HG03442 (cell line): ENCODE data around the gene KCTD17.

ENCODE experiments used
- ATAC-seq: cut with Tn5 transposase; IDR thresholded peaks from one replicate; pipeline ENCODE4 v1.9.1; 2021; ENCODE audit warnings: mild to moderate bottlenecking, moderate library complexity; ENCODE audit not compliant: unreplicated experiment

KCTD17 gene

DNA sequence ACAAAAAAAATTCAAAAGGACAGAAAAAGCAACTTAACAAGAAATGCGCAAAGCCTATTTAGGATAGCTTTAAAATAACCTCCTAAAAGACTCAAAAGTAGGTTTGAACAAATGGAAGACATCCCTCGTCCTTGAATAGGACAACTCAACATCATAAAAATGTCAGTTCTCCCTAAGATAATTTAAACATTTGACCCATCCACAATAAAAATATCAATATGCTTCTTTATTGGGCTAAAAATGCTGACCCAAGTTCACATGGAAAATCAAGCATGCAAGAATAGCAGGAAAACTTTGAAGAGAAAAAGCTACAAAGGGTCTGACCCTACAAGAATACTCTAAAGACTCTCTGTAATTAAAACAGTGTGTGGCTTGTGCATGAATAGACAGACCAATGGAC lies 12.1 kb upstream of the KCTD17 start:
- no peak for ATAC-seq

DNA sequence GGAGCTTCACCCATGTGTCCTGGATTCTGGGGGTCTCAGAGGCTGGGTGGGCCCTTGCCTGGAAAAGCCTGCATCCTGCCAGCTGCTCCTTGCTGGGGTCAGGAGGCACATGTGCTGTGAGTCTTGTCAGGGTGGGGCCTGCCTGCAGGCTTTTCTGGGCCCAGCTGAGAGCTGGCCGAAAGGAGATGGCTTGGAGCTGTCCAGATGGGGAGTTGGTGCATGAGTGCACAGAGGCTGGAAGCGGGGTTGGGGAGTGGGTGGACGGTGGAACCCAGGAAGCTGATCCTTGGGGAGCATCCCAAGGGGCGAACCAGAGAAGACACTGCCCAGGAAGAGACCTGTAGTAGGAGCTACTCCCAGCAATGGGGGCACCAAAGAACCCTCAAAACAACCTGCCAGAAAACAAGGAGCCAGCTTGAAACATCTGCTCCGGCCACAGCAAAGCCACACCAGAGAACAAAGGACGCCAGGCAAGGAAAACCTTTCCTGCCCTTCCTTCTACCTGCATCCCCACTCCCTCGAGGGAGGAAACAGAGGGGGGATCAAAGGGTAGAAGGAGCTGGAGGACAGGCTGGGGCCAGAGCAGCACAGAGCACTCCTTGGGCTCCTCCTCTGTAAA lies 8.2 kb upstream of the KCTD17 start:
- ATAC-seq: no peak

DNA sequence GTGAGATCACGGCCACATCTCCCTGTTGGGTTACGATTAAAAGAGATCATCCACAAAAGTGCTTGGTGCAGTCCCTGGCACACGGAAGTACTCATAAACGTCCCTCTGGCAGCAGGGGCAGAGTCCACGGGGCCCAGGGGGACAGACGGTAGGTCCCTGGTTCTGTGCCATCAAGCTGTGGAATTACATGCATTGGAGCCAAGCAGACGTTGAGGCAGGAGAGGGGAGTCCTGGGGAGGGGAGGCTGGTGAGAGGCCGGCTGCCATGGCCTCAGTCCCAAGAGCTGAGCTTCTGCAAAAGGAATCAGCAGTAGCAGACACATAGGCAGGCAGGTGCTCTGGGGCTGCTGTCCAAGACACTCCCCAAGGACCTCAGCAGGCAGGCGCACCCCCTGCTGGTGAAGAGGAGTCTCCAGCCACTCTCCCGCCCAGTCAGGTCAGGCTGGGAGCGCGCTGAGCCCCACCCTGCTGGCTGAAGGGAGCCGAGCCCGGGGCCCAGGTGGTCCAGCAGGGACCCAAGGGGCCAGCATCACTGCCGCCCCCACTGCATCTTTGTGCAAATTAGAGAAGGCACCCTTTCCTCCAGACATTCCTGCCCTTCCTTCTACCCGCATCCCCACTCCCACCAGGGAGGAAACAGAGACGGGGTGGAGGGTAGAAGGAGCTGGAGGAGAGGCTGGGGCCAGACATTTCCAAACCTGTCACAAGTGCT lies 7.6 kb upstream of the KCTD17 start:
- no peak for ATAC-seq

DNA sequence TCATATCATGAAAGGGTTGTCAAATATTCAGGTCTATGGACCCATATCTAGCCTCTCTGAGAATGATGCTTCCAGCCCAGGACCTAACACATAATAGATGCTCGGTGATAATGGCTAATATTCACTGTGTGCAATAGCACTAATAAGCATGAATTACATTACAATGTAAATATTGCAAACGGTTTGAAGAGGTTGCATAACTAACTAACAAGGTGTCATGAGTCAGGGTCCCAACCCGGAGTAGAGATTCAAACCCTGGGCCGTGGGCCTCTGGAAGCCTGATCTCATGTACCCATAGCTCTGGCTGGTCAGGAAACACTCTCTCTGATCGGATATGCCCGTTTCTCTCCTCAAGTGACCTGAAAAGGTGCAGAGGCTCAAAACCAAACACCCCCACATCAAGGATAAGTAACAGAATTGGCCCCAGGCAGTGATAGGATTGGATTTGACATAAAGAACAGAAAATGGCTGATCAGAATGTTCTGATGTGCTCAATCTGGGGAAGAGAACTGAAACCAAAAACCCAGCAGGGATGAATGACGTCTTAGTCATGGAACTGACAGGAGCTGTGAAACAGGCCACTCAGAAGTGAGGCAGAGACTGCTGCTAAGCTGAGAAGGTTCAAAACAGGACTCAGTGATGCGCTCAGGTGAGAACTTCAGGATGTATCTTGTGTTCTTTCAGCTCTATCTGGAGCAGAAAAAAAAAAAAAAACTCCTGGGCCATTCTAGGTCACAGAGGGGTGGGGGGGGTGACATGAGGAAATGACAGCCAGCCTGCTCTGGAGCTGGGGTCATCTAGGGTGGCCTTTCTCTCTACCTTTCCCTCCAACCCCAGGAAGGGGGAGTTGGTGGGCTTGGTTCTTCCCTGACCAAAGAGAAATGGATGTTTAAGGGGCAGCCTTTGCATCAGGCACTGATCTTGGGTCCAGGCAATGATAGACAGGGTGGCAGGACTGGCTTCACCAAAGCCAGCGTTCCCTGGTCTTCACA lies 6.6 kb upstream of the KCTD17 start:
- no peak for ATAC-seq

DNA sequence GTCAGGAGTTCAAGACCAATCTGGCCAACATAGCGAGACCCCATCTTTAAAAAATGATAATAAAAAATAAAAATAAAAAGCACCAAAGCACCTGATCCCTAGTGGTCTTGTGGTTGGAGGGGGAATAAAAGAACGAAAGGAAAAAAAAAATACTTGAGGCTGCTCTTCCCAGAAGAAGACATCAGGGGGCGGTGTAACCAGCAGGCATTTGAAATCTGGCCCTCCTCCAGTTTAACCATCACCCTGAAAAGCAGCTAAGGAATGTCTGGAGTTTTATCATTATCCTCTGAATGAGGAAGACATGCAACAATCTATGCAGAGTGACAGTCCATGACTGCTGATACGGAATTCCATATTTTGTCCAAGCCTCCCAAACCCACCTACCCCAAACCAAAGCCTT lies 5.6 kb upstream of the KCTD17 start:
- no peak for ATAC-seq

DNA sequence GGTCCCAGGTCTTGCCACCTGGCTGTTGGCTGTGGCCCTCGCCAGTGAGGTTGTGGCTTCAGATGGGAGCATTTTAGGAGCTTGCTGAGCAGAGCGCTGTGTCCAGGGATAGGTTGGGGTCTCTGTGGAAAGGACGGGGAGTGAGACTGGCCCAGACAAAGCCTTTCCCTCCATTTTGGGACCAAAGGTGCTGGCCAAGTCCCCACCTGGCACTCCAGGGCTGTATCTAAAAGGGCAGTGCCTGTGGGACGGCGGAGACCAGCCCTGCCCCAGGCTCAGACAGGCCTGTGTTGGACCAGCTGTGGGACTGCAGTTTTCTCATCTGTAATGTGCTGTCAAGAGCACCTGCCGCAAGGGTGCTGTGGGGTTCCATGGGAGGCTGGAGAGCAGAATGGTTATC lies 5.0 kb upstream of the KCTD17 start:
- ATAC-seq: no peak

DNA sequence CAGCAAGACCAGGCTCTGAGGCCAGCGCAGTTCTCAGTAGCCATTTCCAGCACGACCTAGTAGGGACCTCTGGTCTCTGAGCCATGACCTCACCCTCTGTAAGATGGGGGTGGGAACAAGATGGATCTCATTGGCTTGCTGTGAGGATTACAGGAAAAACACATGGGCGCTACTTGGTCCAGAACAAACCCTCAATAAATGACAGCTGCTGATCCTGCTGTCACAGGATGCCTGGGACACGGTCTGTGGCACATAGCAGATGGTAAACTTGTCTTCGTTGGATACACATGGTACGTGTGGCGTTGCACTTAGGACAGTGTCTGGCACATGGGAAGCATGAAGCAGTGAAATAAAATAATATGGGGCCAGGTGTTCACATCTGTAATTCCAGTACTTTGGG lies 4.5 kb upstream of the KCTD17 start:
- no peak for ATAC-seq

DNA sequence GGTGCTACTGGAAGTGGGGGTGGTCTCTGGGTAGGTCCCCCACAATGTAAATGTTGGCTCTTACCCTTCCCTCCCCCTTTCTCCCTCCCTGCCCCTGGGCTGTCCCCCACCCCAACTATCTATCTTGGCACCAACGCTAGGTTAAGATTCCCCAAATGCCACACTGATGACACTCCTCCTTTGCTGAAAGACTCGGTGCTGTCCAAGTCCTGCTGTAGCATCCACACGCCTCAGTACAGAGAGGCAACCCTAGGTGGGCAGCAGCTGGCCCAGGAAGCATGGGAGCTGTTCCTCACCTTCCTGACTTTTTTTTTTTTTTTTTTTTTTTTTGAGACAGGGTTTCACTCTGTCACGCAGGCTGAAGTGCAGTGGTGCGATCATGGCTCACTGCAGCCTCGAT lies 3.4 kb upstream of the KCTD17 start:
- no peak for ATAC-seq

DNA sequence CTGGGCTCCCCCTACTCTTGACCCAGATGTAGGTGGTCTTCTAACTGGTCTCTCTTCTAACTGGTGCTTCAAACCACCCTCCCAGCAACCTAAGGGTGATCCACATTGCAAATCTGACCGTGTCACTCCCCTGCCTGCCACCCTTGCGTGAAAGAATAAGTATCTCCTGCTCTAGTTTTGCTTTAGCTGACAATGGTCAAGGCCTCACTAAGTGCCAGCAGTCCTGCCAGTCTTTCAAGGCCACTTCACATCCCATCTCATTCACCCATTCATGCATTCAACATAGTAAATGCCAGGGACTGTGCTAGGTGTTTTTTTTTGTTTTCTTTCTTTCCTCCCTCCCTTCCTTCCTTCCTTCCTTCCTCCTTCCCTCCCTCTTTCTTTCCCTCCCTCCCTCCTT lies 2.3 kb upstream of the KCTD17 start:
- ATAC-seq: no peak

DNA sequence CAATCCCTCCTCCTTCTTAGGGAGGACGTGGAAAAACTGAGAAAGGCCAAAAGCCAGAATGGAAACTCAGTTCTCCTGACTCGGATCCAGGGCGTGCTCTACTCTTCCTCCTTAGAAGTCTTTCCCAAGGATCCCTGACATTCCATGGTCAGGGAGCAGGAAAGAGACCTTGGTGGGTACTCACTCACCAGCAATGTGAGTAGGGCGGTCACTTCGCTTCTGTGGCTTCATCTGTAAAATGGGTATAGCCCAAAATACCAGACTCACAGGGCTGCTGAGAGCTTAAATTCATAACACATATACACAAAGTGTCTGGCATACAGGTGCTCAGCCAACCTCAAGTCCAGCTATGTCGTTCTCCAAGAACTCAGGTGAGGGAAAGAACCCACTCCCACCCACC lies 629 bp upstream of the KCTD17 start:
- no peak for ATAC-seq

DNA sequence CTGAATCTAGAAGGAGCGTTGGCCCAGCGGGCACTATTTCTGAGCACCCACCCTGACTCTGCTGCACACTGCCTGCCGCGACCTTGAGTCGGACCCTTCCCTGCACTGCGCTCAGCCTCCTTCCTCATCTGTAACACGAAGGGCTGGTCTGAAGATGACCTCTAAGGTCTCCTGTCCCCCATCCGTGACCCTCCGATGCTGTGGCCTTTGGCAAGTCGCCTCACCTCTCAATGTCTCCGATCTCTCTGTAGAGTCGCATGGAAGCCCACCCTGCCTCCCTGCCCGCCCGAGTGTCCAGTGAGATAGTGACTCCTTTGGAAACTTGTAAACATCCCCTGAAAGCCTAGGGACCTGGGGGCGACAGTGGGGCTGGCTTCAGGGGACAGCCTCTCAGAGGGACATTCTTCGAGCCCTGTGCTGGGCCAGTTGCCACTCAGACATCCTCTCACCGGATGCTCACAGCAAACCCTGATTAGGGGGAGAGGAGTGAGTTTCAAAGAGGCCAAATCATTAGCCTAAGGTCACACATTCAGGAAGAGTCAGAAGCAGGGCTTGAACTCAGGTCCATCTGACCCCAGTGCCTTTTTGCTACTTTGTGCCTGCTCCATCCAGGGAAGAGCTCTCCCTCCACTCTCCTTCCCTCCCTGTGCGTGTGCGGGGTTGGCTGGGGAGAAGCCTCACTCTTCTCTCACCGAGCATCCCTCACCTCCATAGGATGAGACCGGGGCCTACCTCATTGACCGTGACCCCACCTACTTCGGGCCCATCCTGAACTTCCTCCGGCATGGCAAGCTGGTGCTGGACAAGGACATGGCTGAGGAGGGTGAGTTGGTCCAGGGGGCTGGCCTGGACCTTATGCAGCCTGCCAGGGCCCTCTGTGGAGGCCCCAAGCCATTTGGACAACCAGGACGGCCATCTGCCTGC lies 1.1 kb downstream of the KCTD17 start:
- no peak for ATAC-seq

DNA sequence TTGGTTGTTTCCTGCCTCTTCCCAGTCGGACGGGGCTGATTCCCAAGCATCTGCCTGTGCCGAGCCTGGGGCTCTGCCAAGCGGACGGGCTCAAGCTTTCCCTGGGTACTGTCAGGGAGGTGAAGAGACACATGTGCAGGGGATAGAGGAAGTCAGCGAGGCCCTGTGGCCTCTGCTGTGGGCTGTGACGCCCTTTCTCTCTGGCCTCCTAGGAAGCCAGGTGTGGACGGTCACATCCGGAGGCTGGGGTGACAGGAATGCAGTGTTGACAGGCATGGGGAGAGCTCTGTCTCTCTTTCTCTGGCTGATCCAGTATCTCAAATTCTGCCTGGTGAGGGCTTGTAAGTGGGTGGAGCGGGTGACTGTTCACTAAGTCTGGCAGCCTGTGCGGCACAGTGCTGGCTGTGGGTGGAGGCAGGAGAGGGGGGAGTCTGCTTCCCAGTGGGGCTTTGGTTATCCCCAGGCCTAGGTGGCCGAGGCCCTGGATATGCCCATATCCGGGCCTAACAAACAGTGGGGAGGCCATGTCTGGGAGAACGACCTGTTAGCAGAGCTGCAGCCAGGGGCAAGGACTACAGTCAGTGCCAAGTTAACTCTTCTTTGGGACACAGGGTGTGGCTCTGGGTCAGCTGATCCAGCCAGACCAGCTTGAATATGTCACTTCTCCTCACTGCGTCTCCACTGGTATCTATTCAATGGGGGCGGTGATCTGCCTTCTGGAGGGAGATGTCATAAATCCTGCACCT lies 1.9 kb downstream of the KCTD17 start:
- ATAC-seq: no peak

DNA sequence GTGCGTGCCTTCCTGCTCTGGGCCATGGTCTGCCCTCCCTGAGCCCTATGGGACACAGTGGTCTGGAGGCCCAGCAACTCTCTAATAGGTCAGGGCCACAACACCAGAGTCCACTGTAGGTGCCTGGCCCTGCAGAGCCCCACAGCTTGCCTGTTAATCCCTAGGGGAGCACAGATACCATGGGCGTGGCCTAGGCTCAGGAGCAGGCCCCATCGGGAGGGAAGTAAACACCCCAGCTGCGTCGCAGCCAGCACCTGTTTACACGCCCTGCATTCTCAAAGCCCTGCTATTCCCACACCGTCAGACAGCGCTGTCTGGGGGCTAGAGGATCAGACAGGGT lies 2.5 kb downstream of the KCTD17 start:
- no peak for ATAC-seq

DNA sequence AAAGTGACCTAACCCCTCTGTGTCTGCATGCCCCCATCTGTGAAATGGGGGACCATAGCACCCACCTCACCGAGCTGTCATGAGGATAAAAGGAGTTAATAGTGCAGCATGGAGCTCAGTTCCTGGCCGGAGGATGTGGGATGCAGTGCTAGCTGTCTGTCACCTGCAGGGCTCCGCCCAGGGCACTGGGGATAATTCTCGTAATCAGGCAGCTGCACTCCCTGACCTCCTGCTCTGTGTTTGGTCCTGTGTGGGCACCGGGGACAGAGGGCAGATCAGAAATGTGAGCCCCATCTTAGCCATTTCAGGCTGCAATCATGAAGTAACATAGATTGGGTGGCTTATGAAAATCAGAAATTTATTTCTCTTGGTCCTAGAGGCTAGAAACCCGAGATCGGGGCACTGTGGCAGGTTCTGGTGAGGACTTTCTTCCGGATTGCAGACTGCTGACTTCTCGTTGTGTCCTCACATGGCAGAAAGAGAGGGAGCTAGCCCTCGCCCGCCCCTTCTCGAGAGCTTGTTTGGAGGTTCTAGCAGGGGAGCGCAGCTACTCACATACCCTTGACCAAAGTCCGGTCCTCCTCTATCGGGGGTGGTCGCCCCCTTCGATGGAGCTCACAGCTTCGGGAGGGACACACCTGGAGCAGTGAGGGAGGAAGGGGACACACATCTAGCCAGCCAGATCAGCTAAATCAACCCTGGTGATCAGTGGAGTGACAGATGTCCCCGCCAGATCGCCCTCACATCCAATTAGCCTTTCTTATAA lies 3.2 kb downstream of the KCTD17 start:
- no peak for ATAC-seq

DNA sequence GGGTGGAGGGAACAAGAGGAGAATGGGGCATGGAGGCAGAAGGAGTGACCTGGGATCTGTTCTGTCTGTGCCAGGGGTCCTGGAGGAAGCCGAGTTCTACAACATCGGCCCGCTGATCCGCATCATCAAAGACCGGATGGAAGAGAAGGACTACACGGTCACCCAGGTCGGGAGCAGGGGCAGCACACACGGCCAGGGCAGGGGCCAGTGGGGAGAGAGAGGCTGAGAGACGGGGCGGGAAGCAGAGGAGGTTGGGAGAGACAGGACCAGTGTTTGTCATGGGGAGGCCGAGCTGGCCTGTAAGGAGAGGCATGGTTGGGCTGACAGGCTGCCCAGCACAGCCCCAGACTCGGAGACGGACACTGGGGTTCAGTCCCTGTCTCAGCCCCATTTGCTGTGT lies 4.7 kb downstream of the KCTD17 start:
- no peak for ATAC-seq

DNA sequence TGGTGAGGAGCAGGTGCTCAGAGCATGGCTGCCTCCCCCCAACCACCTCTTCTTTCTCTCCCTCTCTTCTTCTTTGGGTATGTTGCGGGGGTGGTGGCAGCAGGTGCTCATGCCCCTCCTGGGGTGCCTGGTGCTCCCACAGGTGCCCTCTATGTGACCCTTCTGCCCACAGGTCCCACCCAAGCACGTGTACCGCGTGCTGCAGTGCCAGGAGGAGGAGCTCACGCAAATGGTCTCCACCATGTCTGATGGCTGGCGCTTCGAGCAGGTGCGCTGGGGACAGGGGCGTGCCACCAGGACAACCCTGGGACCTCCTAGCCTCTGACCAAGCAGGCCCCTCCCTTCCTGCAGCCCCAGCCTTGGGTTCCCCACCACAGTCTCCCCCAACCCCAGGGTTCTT lies 5.7 kb downstream of the KCTD17 start:
- no peak for ATAC-seq

DNA sequence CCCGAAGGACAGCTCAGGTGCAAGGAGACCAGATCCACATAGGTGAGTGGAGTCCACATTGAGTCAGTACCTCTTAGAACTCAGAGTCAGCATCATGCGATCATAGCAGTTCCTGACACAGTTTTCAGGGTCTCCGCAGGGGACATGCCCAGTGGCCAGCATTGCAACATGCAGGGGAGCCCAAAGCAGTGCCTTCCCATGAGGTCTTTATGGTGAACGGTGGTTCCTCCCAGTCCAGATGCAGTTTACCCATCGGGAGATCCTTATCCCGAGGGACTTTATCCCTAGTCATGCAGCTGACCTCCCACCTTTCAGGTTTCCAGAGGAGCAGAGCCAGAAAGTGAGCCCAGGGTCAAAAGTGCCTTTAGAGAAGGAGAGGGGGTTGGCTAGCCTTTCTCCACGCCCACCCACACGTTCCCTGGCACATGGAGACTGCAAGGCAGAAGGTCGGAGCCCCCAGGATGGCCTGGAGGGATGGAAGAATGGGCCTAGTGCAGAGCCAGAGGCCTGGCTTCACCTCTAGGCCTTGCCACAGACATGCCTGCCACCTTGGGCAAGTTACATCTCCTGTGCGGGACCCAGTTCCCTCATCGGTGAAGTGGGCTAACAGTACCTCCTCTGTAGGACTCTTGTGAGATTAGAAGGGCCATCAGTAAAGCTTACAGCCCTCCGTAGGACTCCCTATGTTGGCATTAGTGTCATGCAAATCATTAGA lies 6.4 kb downstream of the KCTD17 start:
- ATAC-seq: no peak

DNA sequence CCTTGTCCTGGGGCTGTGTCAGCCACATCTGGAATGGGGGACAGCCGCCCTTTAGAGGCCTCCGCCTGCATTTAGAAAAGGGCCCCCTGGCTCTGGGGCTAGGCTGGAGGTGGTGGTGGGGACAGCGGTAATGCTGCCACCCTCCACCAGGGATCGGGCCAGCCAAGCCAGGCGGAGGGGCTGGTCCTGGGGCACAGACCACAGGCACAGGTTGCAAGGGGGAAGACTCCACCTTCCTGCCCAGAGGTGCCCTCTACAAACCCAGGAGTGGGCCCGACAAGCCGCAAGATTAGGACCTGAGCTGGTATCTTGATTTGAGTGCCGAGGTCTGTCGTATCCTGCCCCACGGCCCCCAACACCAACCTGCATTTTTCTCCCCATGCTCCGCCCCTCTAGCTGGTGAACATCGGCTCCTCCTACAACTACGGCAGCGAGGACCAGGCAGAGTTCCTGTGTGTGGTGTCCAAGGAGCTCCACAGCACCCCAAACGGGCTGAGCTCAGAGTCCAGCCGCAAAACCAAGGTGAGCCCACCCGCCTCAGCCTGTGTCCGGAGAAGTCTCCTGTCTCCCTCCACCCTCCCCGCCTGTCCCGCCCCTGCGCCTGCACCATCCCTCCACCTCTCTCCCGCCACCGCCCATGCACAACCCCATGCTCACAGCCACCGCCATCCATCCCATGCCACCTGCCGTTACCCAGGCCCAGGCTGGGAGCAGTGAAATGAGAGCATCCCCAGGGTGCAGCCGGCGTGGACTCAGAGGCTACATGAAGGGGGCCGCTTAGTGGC lies 7.6 kb downstream of the KCTD17 start:
- ATAC-seq: no peak
